GM12878 (cell line): ENCODE measurements around the gene TCF12. TPM values are rescaled to one million over a fixed set of nuclear protein-coding genes. Genes with fewer than 3 reads are reported as not detected.

ENCODE experiments used
- ATAC-seq: fragments of 200-7000 bp; cut with Tn5 transposase; 3 replicates; pipeline ENCODE4 v1.9.1; 2020; ENCODE audit warnings: mild to moderate bottlenecking, moderate library complexity
- BruUV-seq: library from RNA; stranded (reverse); fragments of 400-500 nt; replicated peaks from 2 replicates; lab custom pipeline; 2021; lab: Mats Ljungman, UMichigan
- CTCF ChIA-PET: fragments of 300-600 bp; sonication (Branson Sonifier 250); formaldehyde crosslinking; extraction: SDS; loops from one replicate; lab custom pipeline; 2021; ENCODE audit warnings: inconsistent platforms; lab: Yijun Ruan, JAX
- POLR2A ChIA-PET: fragments of 350-600 bp; formaldehyde crosslinking; extraction: SDS; loops from one replicate; lab custom pipeline; 2021; ENCODE audit warnings: inconsistent platforms; lab: Charles Lee
- RAD21 ChIA-PET: fragments of 300-600 bp; sonication (Branson Sonifier 250); formaldehyde crosslinking; loops from one replicate; lab custom pipeline; 2023; ENCODE audit warnings: antibody characterized with exemption; ENCODE audit not compliant: unreplicated experiment; lab: Charles Lee
- SMC1A ChIA-PET: fragments of 300-600 bp; sonication (Branson Sonifier 250); formaldehyde crosslinking; loops from one replicate; lab custom pipeline; 2023; ENCODE audit not compliant: unreplicated experiment, uncharacterized antibody; lab: Charles Lee
- DNase-seq: peaks from one replicate; pipeline ENCODE4 v3.0.0-alpha.2; 2011; ENCODE audit warnings: low read depth, low spot score
- FAIRE-seq: peaks from 3 replicates; lab custom pipeline; 2011; peaks lifted over from hg19 to GRCh38; lab: Jason Lieb, UNC
- H2AFZ ChIP-seq: 2 replicates; pipeline ENCODE4 v1.6.0; 2011; ENCODE audit warnings: low read depth, low read length, control low read depth; ENCODE audit not compliant: control insufficient read depth
- H3K27ac ChIP-seq: 2 replicates; pipeline ENCODE4 v1.5.1; 2011; ENCODE audit warnings: control low read depth; ENCODE audit not compliant: control insufficient read depth, insufficient read depth
- H3K27me3 ChIP-seq, 2 experiments: replicated peaks in 1 of 2; 2 replicates each; pipeline versions ENCODE4 v1.6.0 to v1.6.1; 2011; ENCODE audit warnings: low read length in 1 of 2; ENCODE audit not compliant: control insufficient read depth in 2 of 2, insufficient read depth in 2 of 2
- H3K36me3 ChIP-seq, 2 experiments: 2 replicates each; pipeline ENCODE4 v1.5.1; 2011; ENCODE audit warnings: low read length in 1 of 2; ENCODE audit not compliant: control insufficient read depth in 2 of 2, insufficient read depth in 2 of 2
- H3K4me1 ChIP-seq: 2 replicates; pipeline ENCODE4 v1.6.1; 2011; ENCODE audit warnings: mild to moderate bottlenecking, low read length, moderate library complexity, mixed read lengths; ENCODE audit not compliant: control insufficient read depth, insufficient read depth
- H3K4me2 ChIP-seq: 2 replicates; pipeline ENCODE4 v1.6.0; 2011; ENCODE audit warnings: control low read depth; ENCODE audit not compliant: control insufficient read depth, insufficient read depth
- H3K4me3 ChIP-seq: fragments of 200-600 bp; sonication (generic); 2 replicates; pipeline ENCODE4 v1.5.1; 2016
- H3K79me2 ChIP-seq: 2 replicates; pipeline ENCODE4 v1.6.0; 2011; ENCODE audit warnings: low read length; ENCODE audit not compliant: control insufficient read depth, insufficient read depth
- H3K9ac ChIP-seq: 2 replicates; pipeline ENCODE4 v1.8.0; 2011; ENCODE audit warnings: low read length, control low read depth, mixed read lengths; ENCODE audit not compliant: control insufficient read depth, insufficient read depth
- H3K9me3 ChIP-seq: replicated peaks from 3 replicates; pipeline ENCODE4 v1.5.1; 2011; ENCODE audit warnings: mild to moderate bottlenecking, low read length; ENCODE audit not compliant: control insufficient read depth, insufficient read depth
- H4K20me1 ChIP-seq: 2 replicates; pipeline ENCODE4 v1.6.0; 2011; ENCODE audit not compliant: control insufficient read depth, insufficient read depth
- FOS ChIP-seq: IDR thresholded peaks from 3 replicates; pipeline ENCODE4 v1.6.1; 2011; ENCODE audit warnings: borderline replicate concordance; ENCODE audit not compliant: insufficient read length; ENCODE audit errors: extremely low read depth
- PAX5 ChIP-seq: IDR thresholded peaks from 2 replicates; pipeline ENCODE4 v1.6.1; 2011; ENCODE audit warnings: low read depth, low read length, borderline replicate concordance
- ZBTB33 ChIP-seq: fragments of 450-650 bp; IDR thresholded peaks from 2 replicates; pipeline ENCODE4 v1.6.1; 2017; ENCODE audit warnings: mild to moderate bottlenecking
- WGBS: methylation state at CpG from one replicate; pipeline ENCODE4 v1.1.6; 2016; ENCODE audit warnings: low lambda C conversion rate; ENCODE audit not compliant: insufficient replicate concordance, insufficient coverage; ENCODE audit errors: missing lambda C conversion rate; 5-methylcytosine and 5-hydroxymethylcytosine counted together
- in situ Hi-C: fragments of 300-500 bp; cut with MboI; formaldehyde crosslinking; loops from 9 replicates; pipeline ENCODE4 v1.14.3; 2018; ENCODE audit warnings: mixed read lengths
- intact Hi-C: fragments of 100-400 bp; cut with micrococcal nuclease; formaldehyde crosslinking; loops from one replicate; pipeline ENCODE4 v1.14.2; 2022; ENCODE audit not compliant: unreplicated experiment
- polyA plus RNA-seq, 11 experiments: library from polyadenylated mRNA; depleted of rRNA in 4 of 11; unstranded in 6 of 11; stranded (reverse) in 5 of 11; fragments of >200 nt; fragmentation: Nextera tagmentation in 4 of 11; fragmentation: Illumina TruSeq in 1 of 11; extraction: Ambion mirVana in 4 of 11; extraction: Trizol in 1 of 11; gene quantifications; 1 replicate in 1 of 11; 2 replicates in 10 of 11; pipeline versions ENCODE4 v1.2.1 to v1.2.3, GENCODE V29; 2011 to 2016; ENCODE audit warnings: inconsistent platforms in 2 of 11, missing spikeins in 2 of 11, low read depth in 1 of 11
- total RNA-seq, 4 experiments: library from RNA; depleted of rRNA in 3 of 4; stranded (reverse); fragments of >200 nt in 3 of 4; fragmentation: Illumina TruSeq in 1 of 4; extraction: Trizol in 1 of 4; gene quantifications; 2 replicates each; pipeline versions ENCODE4 v1.2.1 to v1.2.3, GENCODE V29; 2013 to 2021
- TF ChIP-seq, protein P1 (sequence below): IDR thresholded peaks from 2 replicates; pipeline ENCODE4 v1.6.1; 2012; ENCODE audit warnings: improper control_type of control experiment, low read depth, low read length; ENCODE audit not compliant: insufficient replicate concordance

The TCF12 gene
- total and polyA plus RNA-seq, 10 of the 15 experiments (the other 5 are each of a cell fraction or from before 2014, with no cell fraction given) = 8.2 to 70.9 (median 49.5) TPM

- no peak overlapping the region for H2AFZ ChIP-seq
- ChIA-PET RAD21 (no interaction called here), SMC1A (interaction anchor here (0.7 kb wide), 1 partner anchor 11 kb away, joined by 3 read pairs; no protein-coding TSS in a partner anchor), POLR2A (no interaction called here), CTCF (interaction anchor here (0.7 kb wide), 1 partner anchor 8 kb away, joined by 3 read pairs; no protein-coding TSS in a partner anchor)
- H3K9me3 ChIP-seq = no peaks in the 10 kb centered on the region; the same call in 1 of the 3 replicates
- no peaks in the 10 kb centered on the region for H3K4me1 ChIP-seq
- ATAC-seq (no peak), FAIRE-seq (no peak), DNase-seq (no peak)
- H3K4me2 ChIP-seq = no peak overlapping the region
- intact Hi-C loops = no loop called here
- H3K27ac ChIP-seq = no peak overlapping the region
- 95% methylated on average over 2 of the region's 2 CpGs for WGBS
- no peaks in the 10 kb centered on the region; the same call in none of the 2 replicates for H3K79me2 ChIP-seq
- BruUV-seq = no TSS peak
- no peaks in the 10 kb centered on the region for H3K27me3 ChIP-seq
- no peak overlapping the region for H3K9ac ChIP-seq
- no peaks in the 10 kb centered on the region for H4K20me1 ChIP-seq
- H3K36me3 ChIP-seq = peaks cover 0 to 2% of the 10 kb centered on the region in 2 experiments; a peak in 1 of 4 replicates
- no peak overlapping the region for H3K4me3 ChIP-seq
- no peak for TF ChIP-seq PAX5
- in situ Hi-C loops = no loop called here
Measured at GRCh38 chr15:57026016-57026592, 107.7 kb downstream of the TCF12 start.

DNA sequence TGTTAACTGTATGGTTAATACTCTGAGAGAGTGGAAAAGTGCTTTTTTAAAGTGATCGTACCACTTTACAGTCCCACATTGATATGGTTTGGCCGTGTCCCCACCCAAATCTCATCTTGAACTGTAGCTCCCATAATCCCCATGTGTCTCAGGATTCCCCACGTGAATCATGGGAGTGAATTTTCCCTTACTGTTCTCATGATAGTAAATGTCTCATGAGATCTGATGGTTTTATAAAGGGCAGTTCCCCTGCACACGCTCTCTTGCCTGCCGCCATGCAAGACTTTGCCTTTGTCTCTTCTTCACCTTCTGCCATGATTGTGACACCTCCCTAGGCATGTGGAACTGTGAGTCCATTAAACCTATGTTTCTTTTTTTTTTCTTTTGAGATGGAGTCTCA is 109.2 kb downstream of the TCF12 start:
- CTCF ChIA-PET = no interaction called here
- no TSS peak for BruUV-seq
- Histone ChIP-seq H3K9me3 (no peaks in the 10 kb centered on the region; the same call in 1 of the 3 replicates), H3K27me3 (no peaks in the 10 kb centered on the region), H3K4me1 (no peaks in the 10 kb centered on the region), H3K79me2 (no peaks in the 10 kb centered on the region; the same call in none of the 2 replicates), H3K4me2 (no peak overlapping the region), H2AFZ (no peak overlapping the region), H3K36me3 (peaks cover 0 to 2% of the 10 kb centered on the region in 2 experiments; a peak in 1 of 4 replicates), H3K27ac (no peak overlapping the region), H3K9ac (no peak overlapping the region), H3K4me3 (no peak overlapping the region), H4K20me1 (no peaks in the 10 kb centered on the region)
- intact Hi-C loops = no loop called here
- WGBS = 100% methylated on average over 5 of the region's 5 CpGs
- no peak for ATAC-seq
- no peak for DNase-seq
- SMC1A ChIA-PET = interaction anchor here (1.3 kb wide), 1 partner anchor 10 kb away, joined by 3 read pairs; no protein-coding TSS in a partner anchor
- in situ Hi-C loops = no loop called here
- no peak for FAIRE-seq
- RAD21 ChIA-PET = no interaction called here
- POLR2A ChIA-PET = no interaction called here
- TF ChIP-seq ZBTB33 (peak; percentile 60; the same call in 1 of the 2 replicates), FOS (no peak)
- TF ChIP-seq, protein P1, sequence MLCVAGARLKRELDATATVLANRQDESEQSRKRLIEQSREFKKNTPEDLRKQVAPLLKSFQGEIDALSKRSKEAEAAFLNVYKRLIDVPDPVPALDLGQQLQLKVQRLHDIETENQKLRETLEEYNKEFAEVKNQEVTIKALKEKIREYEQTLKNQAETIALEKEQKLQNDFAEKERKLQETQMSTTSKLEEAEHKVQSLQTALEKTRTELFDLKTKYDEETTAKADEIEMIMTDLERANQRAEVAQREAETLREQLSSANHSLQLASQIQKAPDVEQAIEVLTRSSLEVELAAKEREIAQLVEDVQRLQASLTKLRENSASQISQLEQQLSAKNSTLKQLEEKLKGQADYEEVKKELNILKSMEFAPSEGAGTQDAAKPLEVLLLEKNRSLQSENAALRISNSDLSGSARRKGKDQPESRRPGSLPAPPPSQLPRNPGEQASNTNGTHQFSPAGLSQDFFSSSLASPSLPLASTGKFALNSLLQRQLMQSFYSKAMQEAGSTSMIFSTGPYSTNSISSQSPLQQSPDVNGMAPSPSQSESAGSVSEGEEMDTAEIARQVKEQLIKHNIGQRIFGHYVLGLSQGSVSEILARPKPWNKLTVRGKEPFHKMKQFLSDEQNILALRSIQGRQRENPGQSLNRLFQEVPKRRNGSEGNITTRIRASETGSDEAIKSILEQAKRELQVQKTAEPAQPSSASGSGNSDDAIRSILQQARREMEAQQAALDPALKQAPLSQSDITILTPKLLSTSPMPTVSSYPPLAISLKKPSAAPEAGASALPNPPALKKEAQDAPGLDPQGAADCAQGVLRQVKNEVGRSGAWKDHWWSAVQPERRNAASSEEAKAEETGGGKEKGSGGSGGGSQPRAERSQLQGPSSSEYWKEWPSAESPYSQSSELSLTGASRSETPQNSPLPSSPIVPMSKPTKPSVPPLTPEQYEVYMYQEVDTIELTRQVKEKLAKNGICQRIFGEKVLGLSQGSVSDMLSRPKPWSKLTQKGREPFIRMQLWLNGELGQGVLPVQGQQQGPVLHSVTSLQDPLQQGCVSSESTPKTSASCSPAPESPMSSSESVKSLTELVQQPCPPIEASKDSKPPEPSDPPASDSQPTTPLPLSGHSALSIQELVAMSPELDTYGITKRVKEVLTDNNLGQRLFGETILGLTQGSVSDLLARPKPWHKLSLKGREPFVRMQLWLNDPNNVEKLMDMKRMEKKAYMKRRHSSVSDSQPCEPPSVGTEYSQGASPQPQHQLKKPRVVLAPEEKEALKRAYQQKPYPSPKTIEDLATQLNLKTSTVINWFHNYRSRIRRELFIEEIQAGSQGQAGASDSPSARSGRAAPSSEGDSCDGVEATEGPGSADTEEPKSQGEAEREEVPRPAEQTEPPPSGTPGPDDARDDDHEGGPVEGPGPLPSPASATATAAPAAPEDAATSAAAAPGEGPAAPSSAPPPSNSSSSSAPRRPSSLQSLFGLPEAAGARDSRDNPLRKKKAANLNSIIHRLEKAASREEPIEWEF = no peak
